SU-DHL-6 (cell line): Measurements from ENCODE around the gene MS4A10.
"Not testable (repeated sequence)": the region's sequence is repeated elsewhere in the genome, so short reads cannot be mapped to it uniquely, and the experiment has no call there.

Experiments used
- H2AFZ ChIP-seq: fragments of 200-600 bp; sonication (generic); 2 replicates; pipeline ENCODE4 v1.6.1; 2014; ENCODE audit warnings: low read depth, mild to moderate bottlenecking, moderate library complexity, mixed read lengths, antibody characterized with exemption, low read length; ENCODE audit not compliant: severe bottlenecking
- H3F3A ChIP-seq: fragments of 200-600 bp; shearing (Covaris generic); 2 replicates; pipeline ENCODE4 v1.6.0; 2016; ENCODE audit warnings: antibody characterized with exemption, mild to moderate bottlenecking; ENCODE audit not compliant: insufficient read depth
- H3K27ac ChIP-seq: fragments of 200-600 bp; sonication (generic); 2 replicates; pipeline ENCODE4 v1.5.1; 2016; ENCODE audit warnings: low read depth, mild to moderate bottlenecking, low read length, moderate library complexity, mixed read lengths
- H3K27me3 ChIP-seq: fragments of 200-600 bp; sonication (generic), shearing (Covaris generic); 2 replicates; pipeline ENCODE4 v1.6.0; 2014; ENCODE audit warnings: mild to moderate bottlenecking, low read length
- H3K36me3 ChIP-seq: fragments of 200-600 bp; sonication (generic); 2 replicates; pipeline ENCODE4 v1.6.1; 2014; ENCODE audit warnings: mild to moderate bottlenecking, low read length, mixed read lengths
- H3K4me2 ChIP-seq: fragments of 300-600, 200-600 bp; shearing (Covaris generic), sonication (generic); 2 replicates; pipeline ENCODE4 v1.6.0; 2014; ENCODE audit warnings: low read length, low read depth, mild to moderate bottlenecking; ENCODE audit not compliant: poor library complexity, severe bottlenecking
- H3K4me3 ChIP-seq: fragments of 200-600 bp; sonication (generic); 2 replicates; pipeline ENCODE4 v1.5.1; 2014; ENCODE audit warnings: antibody characterized with exemption, low read length, mild to moderate bottlenecking, mixed read lengths; ENCODE audit not compliant: insufficient read depth, poor library complexity, severe bottlenecking
- H3K79me2 ChIP-seq: fragments of 200-600 bp; sonication (generic); 2 replicates; pipeline ENCODE4 v1.6.1; 2014; ENCODE audit warnings: mild to moderate bottlenecking, low read length, moderate library complexity; ENCODE audit not compliant: insufficient read depth
- H3K9ac ChIP-seq: fragments of 200-600 bp; sonication (generic); 2 replicates; pipeline ENCODE4 v1.7.0; 2014; ENCODE audit warnings: mild to moderate bottlenecking, low read length
- H3K9me2 ChIP-seq: fragments of 200-600 bp; sonication (generic); replicated peaks from 2 replicates; pipeline ENCODE4 v1.6.1; 2014; ENCODE audit warnings: low read length; ENCODE audit not compliant: insufficient read depth
- H3K9me3 ChIP-seq: fragments of 200-600 bp; sonication (generic); 2 replicates; pipeline ENCODE4 v1.6.1; 2014; ENCODE audit warnings: low read length, mixed read lengths; ENCODE audit not compliant: insufficient read depth
- H4K20me1 ChIP-seq: fragments of 200-600 bp; sonication (generic); 2 replicates; pipeline ENCODE4 v1.6.1; 2014; ENCODE audit warnings: low read depth, mild to moderate bottlenecking, antibody characterized with exemption, low read length, moderate library complexity, mixed read lengths
- CTCF ChIP-seq: fragments of 200-600 bp; sonication (generic); IDR thresholded peaks from one replicate; pipeline ENCODE4 v1.5.1; 2017; ENCODE audit warnings: antibody characterized with exemption, mild to moderate bottlenecking, low read length, moderate library complexity; ENCODE audit not compliant: insufficient read depth, poor library complexity, severe bottlenecking
- EZH2phosphoT487 ChIP-seq: fragments of 200-600 bp; sonication (generic), shearing (Covaris generic); conservative IDR thresholded peaks from 2 replicates; pipeline ENCODE4 v1.6.1; 2018; ENCODE audit warnings: mild to moderate bottlenecking, antibody characterized with exemption, low read length, moderate library complexity, mixed read lengths

Gene MS4A10

GRCh38 chr11:60756307-60757032, 28.7 kb upstream of the MS4A10 start, which contains the start of gene MS4A15:
TSS of gene MS4A15 (plus strand) at chr11:60756867. CDS start at chr11:60763734, 6,867 bp downstream.
- Histone ChIP-seq H3K4me3 (no peak within 1 kb of the TSS), H3K27me3 (no peaks in the 10 kb centered on the region), H3K27ac (no peak within 1 kb of the TSS), H4K20me1 (no peaks in the 10 kb centered on the region), H3K79me2 (no peaks in the 10 kb centered on the region), H3K9ac (no peak within 1 kb of the TSS), H3K9me3 (no peaks in the 10 kb centered on the region), H2AFZ (no peak within 1 kb of the TSS), H3K36me3 (no peaks in the 10 kb centered on the region), H3F3A (no peaks in the 10 kb centered on the region), H3K4me2 (no peak within 1 kb of the TSS), H3K9me2 (no peaks in the 10 kb centered on the region)
- TF ChIP-seq EZH2phosphoT487 (no peak), CTCF (no peak)

- H3K9me3 ChIP-seq, result no peaks in the 10 kb centered on the region
- H3K27me3 ChIP-seq, result no peaks in the 10 kb centered on the region
- no peaks in the 10 kb centered on the region for H4K20me1 ChIP-seq
- no peaks in the 10 kb centered on the region for H3K36me3 ChIP-seq
- no peaks in the 10 kb centered on the region for H3K79me2 ChIP-seq
- no peak overlapping the region for H3K4me2 ChIP-seq
- no peak overlapping the region for H3K27ac ChIP-seq
- H3K4me3 ChIP-seq, result no peak overlapping the region
- H3F3A ChIP-seq, result no peaks in the 10 kb centered on the region
- H3K9ac ChIP-seq, result no peak overlapping the region
- no peak for TF ChIP-seq CTCF
- no peak for TF ChIP-seq EZH2phosphoT487
- H2AFZ ChIP-seq, result no peak overlapping the region
- no peaks in the 10 kb centered on the region for H3K9me2 ChIP-seq
Observed at GRCh38 chr11:60757231-60757800, 27.8 kb upstream of the MS4A10 start.

GRCh38 chr11:60758671-60759070, 26.5 kb upstream of the MS4A10 start:
- H3K4me2 ChIP-seq, H3F3A ChIP-seq, H3K9me3 ChIP-seq, H3K4me3 ChIP-seq, H3K36me3 ChIP-seq, H3K9me2 ChIP-seq, H2AFZ ChIP-seq, H3K27me3 ChIP-seq, H4K20me1 ChIP-seq, H3K27ac ChIP-seq, H3K79me2 ChIP-seq, H3K9ac ChIP-seq: not testable (repeated sequence)

GRCh38 chr11:60759438-60760225, 25.5 kb upstream of the MS4A10 start:
- H3K4me2 ChIP-seq, H3K4me3 ChIP-seq, H3K36me3 ChIP-seq, H3K27me3 ChIP-seq, H3K27ac ChIP-seq, H3K9ac ChIP-seq, H3K79me2 ChIP-seq, H2AFZ ChIP-seq, H3K9me2 ChIP-seq, H3F3A ChIP-seq, H3K9me3 ChIP-seq, H4K20me1 ChIP-seq: not testable (repeated sequence)
